Brain microvascular endothelial cell (primary cell): ENCODE data around the gene PIEZO2.

Source experiments
- DNase-seq: peaks from one replicate; pipeline ENCODE4 v3.0.0-alpha.2; 2020
- H3K27ac ChIP-seq: fragments of 250-450 bp; sonication (Bioruptor Pico); 2 replicates; pipeline ENCODE4 v1.5.1; 2020; ENCODE audit warnings: mild to moderate bottlenecking, moderate library complexity
- H3K27me3 ChIP-seq: fragments of 250-450 bp; sonication (Bioruptor Pico); replicated peaks from 2 replicates; pipeline ENCODE4 v1.5.1; 2020; ENCODE audit warnings: mild to moderate bottlenecking
- H3K36me3 ChIP-seq: fragments of 250-450 bp; sonication (Bioruptor Pico); replicated peaks from 2 replicates; pipeline ENCODE4 v1.5.1; 2020; ENCODE audit warnings: mild to moderate bottlenecking
- H3K4me3 ChIP-seq: 2 replicates; pipeline ENCODE4 v1.5.1; 2011; ENCODE audit warnings: low read depth, mild to moderate bottlenecking, control low read depth, low read length, moderate library complexity
- CTCF ChIP-seq: IDR thresholded peaks from 2 replicates; pipeline ENCODE4 v1.5.1; 2011; ENCODE audit warnings: low read depth, mild to moderate bottlenecking, moderate library complexity, low read length, control low read depth, inconsistent platforms; ENCODE audit errors: missing control alignments
- in situ Hi-C: cut with HindIII; loops from 2 replicates; pipeline ENCODE4 v1.10.0; 2017; ENCODE audit warnings: low sequenced_read_pairs, low pct_ligation_motif_present

PIEZO2 gene

DNA sequence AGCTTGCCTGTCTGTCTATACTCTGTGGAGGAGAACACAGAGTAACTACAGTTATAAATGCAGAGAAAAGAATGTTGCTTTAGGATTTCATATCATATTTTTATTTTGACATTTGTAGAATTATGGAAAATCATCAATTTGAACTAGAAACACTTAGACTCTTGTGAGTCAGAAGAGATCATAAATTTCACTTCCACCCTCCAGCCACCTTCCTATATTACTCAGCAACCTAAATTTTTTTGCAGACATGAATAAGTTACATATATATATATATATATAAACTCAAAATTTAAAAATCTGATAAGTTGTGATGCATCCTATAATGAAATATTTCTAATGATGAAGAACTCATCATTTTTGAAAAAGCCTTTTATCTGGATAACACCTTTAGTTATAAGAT, 172.3 kb downstream of the PIEZO2 start:
- DNase-seq = no peak
- Histone ChIP-seq H3K36me3 (no peaks in the 10 kb centered on the region), H3K27ac (no peak overlapping the region), H3K4me3 (no peak overlapping the region), H3K27me3 (no peaks in the 10 kb centered on the region)
- in situ Hi-C loops = no loop called here
- TF ChIP-seq CTCF = no peak

- in situ Hi-C loops = no loop called here
- no peak overlapping the region for H3K4me3 ChIP-seq
- H3K27ac ChIP-seq = no peak overlapping the region
- TF ChIP-seq CTCF = no peak
- DNase-seq = no peak
- H3K36me3 ChIP-seq = no peaks in the 10 kb centered on the region
- H3K27me3 ChIP-seq = no peaks in the 10 kb centered on the region
Observed at GRCh38 chr18:10973567-10974203, 175.7 kb downstream of the PIEZO2 start.

DNA sequence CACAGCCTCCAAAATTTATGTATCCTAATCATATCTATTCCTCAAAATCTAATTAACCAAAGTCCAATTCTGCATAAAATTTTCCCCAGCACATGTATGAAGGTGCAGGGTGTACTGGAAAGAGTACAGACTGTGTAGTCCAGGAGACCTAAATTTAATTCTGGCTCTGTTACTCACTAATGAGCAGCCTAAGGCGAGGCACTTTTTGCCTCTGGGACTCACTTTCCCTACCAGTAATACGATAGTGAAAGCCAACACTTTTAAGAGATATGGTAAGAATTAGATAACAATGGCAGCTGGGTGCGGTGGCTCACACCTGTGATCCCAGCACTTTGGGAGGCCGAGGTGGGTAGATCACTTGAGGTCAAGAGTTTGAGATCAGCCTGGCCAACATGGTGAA, 177.7 kb downstream of the PIEZO2 start:
- DNase-seq = no peak
- in situ Hi-C loops = no loop called here
- Histone ChIP-seq H3K27ac (no peak overlapping the region), H3K27me3 (no peaks in the 10 kb centered on the region), H3K4me3 (no peak overlapping the region), H3K36me3 (no peaks in the 10 kb centered on the region)
- no peak for TF ChIP-seq CTCF

DNA sequence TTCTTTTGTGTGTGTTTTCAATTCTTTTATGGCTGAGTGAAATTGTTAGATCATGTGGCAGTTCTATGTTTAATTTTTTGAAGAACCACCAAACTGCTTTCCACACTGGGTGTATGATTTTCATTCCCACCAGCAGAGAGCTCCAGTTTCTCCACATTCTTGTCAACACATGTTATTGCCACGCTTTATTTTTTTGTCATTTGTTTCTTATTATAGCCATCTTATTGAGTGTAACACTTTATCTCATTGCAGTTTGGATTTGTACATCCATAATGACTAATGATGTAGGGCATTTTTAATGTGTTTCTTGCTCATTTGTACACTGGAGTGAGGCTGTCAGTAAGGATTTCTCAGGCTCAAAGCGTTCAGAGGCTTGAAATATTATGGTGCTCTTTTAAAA, 184.2 kb downstream of the PIEZO2 start:
- H3K4me3 ChIP-seq = no peak overlapping the region
- TF ChIP-seq CTCF = peak; percentile 12
- in situ Hi-C loops = no loop called here
- H3K27ac ChIP-seq = no peak overlapping the region
- no peaks in the 10 kb centered on the region for H3K27me3 ChIP-seq
- DNase-seq = no peak
- H3K36me3 ChIP-seq = no peaks in the 10 kb centered on the region

GRCh38 chr18:10953672-10954071, 195.7 kb downstream of the PIEZO2 start:
- H3K27me3 ChIP-seq = no peaks in the 10 kb centered on the region
- no peak overlapping the region for H3K27ac ChIP-seq
- in situ Hi-C loops = no loop called here
- DNase-seq = no peak
- H3K4me3 ChIP-seq = no peak overlapping the region
- no peak for TF ChIP-seq CTCF
- H3K36me3 ChIP-seq = no peaks in the 10 kb centered on the region

DNA sequence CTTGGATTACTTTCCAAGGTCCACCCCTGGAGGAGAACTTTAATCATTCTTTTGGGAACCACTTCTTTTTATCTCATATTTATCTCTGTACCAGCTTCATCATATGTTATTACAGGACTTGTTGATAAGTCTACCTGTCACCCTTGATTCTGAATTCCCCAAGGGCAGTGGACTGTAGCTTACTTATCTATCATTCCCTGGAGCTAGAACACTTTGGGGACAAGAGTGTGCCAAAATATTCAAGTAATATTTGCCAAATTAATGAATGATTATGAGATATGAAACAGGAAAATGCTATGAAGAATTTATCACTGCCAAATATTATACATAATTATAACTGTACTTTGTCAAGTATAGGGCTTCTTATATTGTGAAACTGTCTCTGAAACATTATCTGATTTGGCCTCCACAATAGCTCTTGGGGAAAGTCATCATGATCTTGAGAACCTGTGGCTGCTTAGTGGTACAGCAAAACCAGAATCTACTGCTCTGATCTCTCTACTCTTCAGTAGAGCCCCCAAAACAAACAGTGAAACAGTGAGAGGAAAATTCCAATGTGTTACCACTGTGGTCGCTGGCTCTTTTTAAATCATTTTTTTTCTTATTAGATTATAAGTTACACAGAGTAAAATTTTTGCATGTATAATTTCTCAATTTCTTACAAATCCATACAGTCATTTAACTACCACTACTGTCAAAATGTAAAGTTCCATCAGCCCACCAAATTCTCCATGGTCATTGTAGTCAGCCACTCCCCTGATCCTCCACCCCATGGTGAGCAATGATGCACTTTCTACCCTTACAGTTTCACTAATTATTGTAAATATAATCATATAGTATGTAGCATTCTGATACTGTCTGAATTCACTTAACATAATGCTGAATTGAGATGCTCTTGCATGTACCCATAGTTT, 197.5 kb downstream of the PIEZO2 start:
- H3K36me3 ChIP-seq = no peaks in the 10 kb centered on the region
- TF ChIP-seq CTCF = no peak
- in situ Hi-C loops = no loop called here
- H3K4me3 ChIP-seq = no peak overlapping the region
- H3K27ac ChIP-seq = no peak overlapping the region
- DNase-seq = no peak
- no peaks in the 10 kb centered on the region for H3K27me3 ChIP-seq
